GM18909 (cell line): ENCODE measurements around the gene SLC35D2.
"Not testable (repeated sequence)": the region's sequence is repeated elsewhere in the genome, so short reads cannot be mapped to it uniquely, and the experiment has no call there.

Experiments
- ATAC-seq: cut with Tn5 transposase; IDR thresholded peaks from one replicate; pipeline ENCODE4 v1.9.1; 2021; ENCODE audit warnings: mild to moderate bottlenecking; ENCODE audit not compliant: unreplicated experiment, poor library complexity

The SLC35D2 gene

DNA sequence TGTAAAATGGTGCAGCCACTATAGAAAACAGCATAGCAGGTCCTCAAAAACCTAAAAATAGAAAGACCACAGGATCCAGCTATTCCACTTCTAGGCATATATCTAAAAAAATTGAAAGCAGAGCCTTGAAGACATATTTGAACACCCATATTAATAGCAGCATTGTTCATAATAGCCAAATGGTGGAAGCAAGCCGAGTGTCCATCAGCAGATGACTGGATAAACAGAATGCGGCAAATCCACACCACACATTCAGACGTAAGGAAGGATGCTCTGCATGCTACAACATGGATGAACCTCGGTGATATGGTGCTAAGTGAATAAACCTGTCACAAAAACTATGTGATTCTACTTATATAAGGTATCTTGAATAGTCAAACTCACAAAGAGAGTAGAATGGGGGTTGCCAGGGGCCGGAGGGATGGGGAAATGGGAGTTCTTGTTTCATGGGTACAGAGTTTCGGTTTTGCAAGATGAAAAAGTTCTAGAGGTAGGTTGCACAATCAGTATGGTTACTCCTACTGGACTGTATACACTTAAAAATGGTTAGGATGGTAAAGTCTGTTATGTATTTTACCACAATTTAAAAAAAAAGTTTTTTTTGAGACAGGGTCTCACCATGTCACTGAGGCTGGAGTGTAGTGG is 64.5 kb downstream of the SLC35D2 start:
- no peak for ATAC-seq

DNA sequence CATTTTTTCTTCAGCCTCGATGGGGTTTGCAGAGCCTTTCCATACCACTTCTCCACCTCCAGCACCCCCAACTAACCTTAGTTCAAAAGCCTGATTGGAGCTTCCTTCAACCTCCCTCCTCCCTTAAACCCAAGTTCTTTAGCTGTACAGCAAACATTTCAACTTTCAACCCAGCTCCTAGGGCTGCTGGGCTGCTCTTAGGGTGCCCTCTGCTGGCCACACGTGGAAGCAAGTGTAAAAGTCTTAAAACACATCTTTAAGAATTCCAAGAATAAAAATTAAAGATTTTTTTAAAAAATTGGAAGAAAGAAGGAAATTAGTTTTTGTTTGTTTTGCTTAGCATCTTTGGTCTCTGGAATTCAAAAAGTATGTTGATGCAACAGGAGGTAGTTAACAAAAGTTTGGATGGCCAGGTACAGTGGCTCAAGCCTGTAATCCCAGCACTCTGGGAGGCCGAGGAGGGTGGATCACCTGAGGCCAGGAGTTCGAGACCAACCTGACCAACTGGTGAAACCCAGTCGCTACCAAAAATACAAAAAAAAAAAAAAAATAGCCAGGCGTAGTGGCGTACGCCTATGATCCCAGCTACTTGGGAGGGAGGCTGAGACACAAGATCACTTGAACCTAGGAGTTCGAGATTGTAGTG is 66.1 kb downstream of the SLC35D2 start:
- ATAC-seq, result no peak

DNA sequence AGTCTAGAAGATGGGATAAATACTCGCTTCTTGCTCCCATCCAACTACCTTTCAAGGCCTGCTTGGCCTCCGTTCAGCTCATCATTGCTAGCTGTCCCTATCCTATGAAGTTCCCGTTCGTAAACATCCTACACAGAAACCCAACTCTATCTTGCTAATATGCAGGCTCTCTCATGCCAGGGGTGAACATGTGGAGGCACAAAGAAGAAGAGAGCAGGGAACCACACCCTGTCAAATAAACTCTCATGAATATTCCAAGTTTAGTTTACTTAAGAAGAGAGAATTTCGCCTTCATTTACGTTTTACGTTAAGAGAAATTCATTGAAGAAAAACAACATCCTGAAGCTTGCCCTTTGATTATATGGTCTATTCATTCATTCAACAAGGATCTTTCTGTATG is 73.7 kb downstream of the SLC35D2 start:
- no peak for ATAC-seq

DNA sequence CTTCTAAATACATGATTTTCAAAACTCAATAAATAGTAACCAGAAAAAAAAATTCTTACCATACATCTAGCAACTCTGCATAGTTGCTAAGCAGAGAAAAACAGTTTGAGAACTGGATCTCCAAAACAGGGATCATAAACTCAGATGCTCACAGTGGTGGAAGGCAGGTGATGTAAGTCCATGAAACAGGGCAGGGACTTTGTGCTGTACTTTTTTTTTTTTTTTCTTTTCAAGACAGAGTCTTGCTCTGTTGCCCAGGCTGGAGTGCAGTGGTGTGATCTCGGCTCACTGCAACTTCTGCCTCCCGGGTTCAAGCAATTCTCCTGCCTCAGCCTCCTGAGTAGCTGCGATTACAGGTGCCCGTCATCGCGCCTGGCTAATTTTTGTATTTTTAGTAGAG is 76.6 kb downstream of the SLC35D2 start:
- not testable (repeated sequence) for ATAC-seq

DNA sequence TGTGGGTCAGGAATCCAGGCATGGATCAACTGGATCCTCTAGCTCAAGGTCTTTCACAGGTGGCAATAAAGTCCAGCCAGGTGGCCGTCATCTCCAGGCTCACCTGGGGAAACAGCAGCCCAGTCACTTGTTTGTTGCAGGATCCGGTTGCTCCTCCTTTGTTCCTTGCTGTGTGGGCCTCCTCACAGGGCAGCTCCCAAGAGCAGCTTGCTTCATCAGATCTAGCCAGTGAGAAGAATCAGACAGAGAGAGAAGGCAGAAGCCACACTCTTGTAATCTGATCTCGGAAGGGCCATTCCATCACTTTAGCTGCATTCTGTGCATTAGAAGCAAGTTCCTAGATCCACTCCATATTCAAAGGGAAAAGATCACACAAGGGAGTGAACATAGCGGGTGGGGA is 78.3 kb downstream of the SLC35D2 start:
- no peak for ATAC-seq

DNA sequence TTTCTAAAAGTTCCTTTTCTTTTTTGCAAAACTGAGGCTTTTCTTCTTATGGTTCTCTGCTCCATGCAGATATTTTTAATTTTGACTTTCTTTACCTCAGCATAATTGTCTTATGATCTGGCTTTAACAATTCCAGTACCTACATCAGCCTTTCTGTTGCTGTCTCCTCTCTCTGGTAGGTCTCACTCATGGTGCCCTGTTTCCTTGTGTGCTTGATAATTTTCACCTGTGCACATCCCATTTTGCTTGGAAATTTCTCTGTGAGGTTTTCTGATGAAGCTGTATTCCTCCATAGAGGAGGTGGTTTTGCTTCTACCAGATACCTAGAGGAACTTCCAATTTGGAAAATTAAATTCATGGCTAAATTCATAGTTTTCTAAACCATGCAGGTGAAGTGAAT is 79.3 kb downstream of the SLC35D2 start:
- ATAC-seq, result no peak

DNA sequence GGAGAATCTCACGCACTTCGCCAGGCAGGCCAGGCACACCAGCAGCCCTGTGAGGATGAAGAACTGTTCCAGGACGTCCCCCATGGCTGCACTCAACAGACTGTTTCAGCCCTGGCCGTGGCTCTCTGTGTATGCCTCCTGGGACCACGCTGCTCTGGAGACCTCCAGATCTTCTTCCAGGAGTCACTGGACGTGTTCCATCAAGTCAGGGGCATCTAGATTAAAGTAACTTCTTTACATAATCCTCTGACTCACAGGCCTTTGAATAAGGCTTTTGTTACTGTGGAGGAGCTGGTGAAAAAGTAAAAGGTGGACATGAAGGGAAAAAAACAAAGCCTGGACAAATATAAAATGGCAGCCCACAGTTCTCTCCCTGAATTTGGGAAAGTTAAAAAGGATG is 81.5 kb downstream of the SLC35D2 start, which contains the start of gene HSD17B3:
Gene HSD17B3, minus strand, starts transcription at position 156 of the 400 bp plus-strand sequence. Its CDS starts 72 bp downstream, at position 84.
- no peak for ATAC-seq

DNA sequence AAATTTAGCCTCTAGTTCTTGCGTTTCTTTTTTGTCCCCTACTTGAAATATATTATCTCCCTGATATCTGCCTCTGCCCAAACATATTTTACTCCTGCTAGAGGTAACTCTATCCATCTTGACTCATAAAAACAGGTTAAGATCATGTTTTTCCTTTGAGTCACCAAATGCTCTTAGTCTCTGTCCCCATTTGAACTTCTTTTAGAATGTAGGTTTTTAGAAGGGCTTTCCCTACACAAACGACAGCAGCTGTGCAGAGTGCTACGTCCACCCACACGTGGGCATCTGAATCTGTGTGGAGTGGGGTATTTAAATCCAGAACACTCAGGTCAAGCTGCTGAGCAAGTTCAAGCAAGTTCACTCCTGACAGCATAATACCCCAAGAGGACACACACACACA is 83.7 kb downstream of the SLC35D2 start:
- no peak for ATAC-seq

DNA sequence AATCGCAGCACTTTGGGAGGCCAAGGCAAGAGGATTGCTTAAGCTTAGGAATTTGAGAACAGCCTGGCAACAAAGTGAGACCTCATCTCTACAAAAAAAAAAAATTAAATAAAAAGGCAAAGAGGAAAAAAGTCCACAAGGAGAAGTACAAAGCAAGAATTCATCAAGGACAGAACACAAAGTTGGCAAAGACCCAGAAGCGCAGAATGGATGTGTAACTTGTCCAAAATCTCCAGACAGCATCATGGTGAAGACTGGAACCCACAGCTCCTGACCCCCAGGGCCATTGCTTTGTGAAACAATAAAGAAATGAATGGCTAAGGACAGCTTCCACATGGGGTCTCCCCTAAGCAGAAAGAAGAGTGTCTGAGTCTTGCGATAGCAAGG is 89.4 kb downstream of the SLC35D2 start:
- no peak for ATAC-seq

DNA sequence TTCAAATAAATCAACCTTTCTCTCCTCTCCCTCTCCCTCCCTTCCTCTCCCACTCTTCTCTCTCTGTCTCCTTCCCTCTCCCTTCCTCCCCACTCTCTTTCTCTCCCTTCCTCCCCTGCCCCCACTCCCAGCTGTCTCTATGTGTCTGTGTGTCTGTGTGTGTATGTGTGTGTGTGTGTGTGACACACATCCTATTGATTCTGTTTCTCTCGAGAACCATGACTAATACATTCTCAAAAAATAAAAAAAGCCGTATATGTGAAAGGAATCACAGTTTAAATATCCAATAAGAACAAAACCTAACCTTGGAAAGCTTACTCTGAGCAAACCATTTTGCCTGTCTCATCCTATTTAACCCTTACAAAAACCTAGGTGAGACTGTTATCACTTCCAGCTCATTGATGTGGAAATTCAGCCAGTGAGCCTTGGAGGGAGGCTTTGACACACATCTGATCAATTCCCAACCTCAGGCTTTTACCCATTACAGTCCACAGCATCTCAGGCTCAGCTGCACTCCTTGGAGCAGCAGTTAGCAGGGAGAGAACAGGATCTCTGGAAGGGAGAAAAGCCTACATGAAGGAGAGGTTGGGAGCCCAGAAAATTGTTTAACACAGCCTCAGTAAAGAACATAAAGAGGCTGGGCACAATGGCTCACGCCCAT is 89.9 kb downstream of the SLC35D2 start:
- ATAC-seq, result no peak

DNA sequence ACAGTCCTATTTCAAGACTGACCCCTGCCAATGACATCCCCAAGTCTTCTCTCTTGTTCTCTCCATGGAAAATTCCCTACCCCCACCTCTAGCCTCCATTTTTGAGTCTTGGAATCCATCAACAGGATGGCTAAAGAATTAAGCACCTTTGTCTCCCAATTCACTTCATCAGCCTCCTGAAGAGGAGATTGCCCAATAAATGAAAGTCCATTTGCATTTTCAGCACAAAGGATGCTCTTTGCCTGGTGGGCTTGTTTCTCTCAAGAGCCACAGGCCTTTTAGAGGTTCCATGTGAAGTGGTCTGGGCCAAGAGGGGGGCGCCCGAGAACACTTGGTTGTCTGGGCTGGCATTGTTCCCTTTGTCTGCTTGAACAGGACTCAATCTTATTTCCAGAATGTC is 94.1 kb downstream of the SLC35D2 start:
- ATAC-seq, result no peak

DNA sequence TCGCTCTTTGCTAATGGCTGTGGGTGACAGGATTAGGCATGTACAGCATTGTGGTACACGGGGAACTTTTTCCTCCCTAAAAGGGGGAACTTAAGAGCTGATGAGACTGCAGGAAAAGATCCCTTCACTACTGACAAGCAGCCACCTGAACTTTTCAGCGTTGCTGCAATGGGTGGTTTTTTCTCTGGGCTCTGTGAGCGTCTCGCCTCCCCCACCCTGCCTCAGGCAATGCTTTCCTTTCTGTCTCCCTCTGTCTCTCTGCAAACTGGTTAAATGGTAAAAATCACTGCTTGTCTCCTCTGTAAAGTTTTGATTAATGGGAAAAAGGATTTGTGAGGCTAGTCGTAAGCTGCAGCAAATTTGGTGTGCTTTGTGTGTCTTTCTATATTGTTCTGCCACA is 101.9 kb downstream of the SLC35D2 start:
- ATAC-seq, result no peak

DNA sequence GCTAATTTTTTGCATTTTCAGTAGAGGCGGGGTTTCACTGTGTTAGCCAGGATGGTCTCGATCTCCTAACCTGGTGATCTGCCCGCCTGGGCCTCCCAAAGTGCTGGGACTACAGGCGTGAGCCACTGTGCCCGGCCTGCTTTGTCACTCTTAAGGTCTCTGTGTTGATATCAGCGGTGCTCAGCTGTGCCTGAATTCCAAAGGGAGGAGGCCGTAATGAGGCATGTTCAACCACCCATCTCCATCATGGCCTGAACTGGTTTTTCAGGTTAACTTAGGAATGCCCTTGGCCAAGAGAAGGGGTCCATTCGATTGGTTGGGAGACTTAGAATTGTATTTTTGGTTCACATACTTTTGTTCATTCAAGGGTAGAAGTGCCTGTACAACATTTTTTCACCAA is 103.6 kb downstream of the SLC35D2 start:
- ATAC-seq, result no peak

DNA sequence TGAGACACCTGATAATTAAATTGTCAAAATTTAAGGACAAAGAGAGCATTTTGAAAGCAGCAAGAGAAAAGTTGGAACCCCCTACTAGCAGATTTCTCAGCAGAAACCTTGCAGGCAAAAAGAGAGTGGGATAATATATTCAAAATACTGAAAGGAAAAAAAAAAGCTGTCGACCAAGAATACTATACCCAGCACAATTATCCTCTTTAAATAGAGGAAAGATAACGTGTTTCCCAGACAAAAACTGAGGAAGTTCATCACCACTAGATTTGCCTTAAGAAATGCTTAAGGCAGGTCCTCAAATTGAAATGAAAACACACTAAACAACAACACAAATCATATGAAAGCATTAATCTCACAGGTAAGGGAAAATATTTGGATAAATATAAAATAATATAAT is 108.6 kb downstream of the SLC35D2 start:
- ATAC-seq, result no peak
